NCI-H226 (cell line): ENCODE data around the gene GRAMD4.
"Not testable (repeated sequence)": the region's sequence is repeated elsewhere in the genome, so short reads cannot be mapped to it uniquely, and the experiment has no call there.

ENCODE experiments used
- DNase-seq: peaks from one replicate; pipeline ENCODE4 v3.0.0-alpha.2; 2015

The GRAMD4 gene

GRCh38 chr22:46640293-46641055 is 20.3 kb downstream of the GRAMD4 start:
- DNase-seq = no peak

GRCh38 chr22:46641811-46642266 is 21.7 kb downstream of the GRAMD4 start:
- DNase-seq = no peak

GRCh38 chr22:46642840-46643480 is 22.8 kb downstream of the GRAMD4 start:
- not testable (repeated sequence) for DNase-seq

- DNase-seq = no peak
These were observed 26.5 kb downstream of the GRAMD4 start for GRCh38 chr22:46646531-46647215.

- DNase-seq = not testable (repeated sequence)
These were observed 28.1 kb downstream of the GRAMD4 start for GRCh38 chr22:46648225-46648820.

GRCh38 chr22:46649141-46650077 is 29.2 kb downstream of the GRAMD4 start:
- DNase-seq = no peak

GRCh38 chr22:46650078-46650810 is 30.1 kb downstream of the GRAMD4 start:
- no peak for DNase-seq

GRCh38 chr22:46651316-46651715 is 31.1 kb downstream of the GRAMD4 start:
- no peak for DNase-seq

- no peak for DNase-seq
These were observed 32.1 kb downstream of the GRAMD4 start for GRCh38 chr22:46652081-46652846.

- no peak for DNase-seq
These were observed 32.7 kb downstream of the GRAMD4 start for GRCh38 chr22:46652847-46653331.

- no peak for DNase-seq
These were observed 33.4 kb downstream of the GRAMD4 start for GRCh38 chr22:46653596-46653995.

GRCh38 chr22:46654426-46654825 is 34.2 kb downstream of the GRAMD4 start:
- DNase-seq = no peak

GRCh38 chr22:46654927-46655595 is 34.9 kb downstream of the GRAMD4 start:
- no peak for DNase-seq

- no peak for DNase-seq
These were observed 35.8 kb downstream of the GRAMD4 start for GRCh38 chr22:46655861-46656608.

- DNase-seq = no peak
These were observed 36.9 kb downstream of the GRAMD4 start for GRCh38 chr22:46656856-46657654.

- no peak for DNase-seq
These were observed 37.4 kb downstream of the GRAMD4 start for GRCh38 chr22:46657655-46657953.

GRCh38 chr22:46657996-46658947 is 38.1 kb downstream of the GRAMD4 start:
- no peak for DNase-seq
